HG02884 (cell line): ENCODE data around the gene AP1M1.
"Not testable (repeated sequence)": the region's sequence is repeated elsewhere in the genome, so short reads cannot be mapped to it uniquely, and the experiment has no call there.

Experiments used
- ATAC-seq: cut with Tn5 transposase; IDR thresholded peaks from one replicate; pipeline ENCODE4 v1.9.1; 2021; ENCODE audit warnings: mild to moderate bottlenecking, moderate library complexity; ENCODE audit not compliant: unreplicated experiment

AP1M1 gene

DNA sequence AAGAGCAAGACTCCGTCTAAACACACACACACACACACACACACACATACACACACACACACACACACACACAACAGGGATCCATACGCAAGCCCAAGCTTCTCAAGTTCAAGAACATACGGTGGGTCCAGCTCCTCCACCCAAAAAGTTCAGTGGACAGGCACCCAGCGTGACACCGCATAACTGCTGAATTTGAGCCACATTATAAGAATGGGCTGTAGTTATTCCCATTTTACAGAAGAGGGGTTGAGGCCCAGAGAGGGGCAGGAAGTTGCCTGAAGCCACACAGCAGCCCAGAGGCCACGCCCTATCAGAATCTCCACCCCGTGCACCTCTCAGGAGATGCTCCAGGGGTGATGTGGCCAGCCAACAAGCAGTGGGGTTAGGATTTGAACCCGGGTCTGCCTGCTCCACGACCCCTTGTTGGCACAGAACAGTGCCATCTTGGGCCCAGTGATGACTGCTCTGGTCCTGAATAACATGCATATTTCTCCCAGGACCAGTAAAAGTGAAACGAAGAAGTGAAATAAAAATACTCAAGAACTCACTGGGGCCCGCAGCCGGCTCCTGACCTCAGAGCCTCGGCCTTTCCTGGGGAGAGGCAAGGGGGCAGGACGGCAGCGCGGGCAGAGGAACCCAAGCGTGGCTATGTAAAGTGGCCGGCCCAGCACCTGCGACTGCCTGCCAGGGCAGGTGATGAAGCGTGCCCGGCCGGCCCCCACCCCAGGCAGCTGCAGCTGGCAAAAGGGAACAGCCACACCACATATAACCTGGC is 61.9 kb downstream of the AP1M1 start:
- no peak for ATAC-seq

DNA sequence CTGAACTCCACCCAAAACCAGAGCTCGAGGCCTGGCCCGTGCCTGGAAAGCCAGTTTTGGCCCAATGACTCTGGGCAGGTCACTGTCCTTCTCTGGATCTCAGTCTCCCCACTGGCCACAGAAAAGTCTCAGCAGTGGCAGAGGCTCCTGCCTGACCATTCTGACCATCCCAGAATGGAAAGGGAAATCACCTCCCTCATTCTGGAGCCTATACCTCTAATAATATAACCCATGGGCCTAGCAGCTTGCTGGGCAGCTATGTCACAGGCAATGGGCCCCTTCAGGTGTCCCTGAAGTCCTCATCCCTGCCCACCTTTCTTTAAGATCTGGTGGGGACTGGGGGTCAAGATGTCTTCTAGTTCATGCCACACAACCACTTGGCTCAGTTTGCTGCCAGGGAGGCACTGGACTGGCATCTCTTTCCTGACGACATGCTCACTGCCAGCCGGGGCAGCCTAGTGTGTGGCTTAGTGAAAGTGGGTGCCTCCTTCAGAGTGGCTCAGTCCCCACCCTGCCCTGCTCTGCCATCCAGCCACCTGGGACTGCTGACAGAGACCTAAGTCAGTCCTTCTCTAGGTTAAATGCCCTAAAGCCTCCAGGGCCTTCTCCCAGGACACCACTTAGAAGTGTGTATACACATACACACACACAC is 62.6 kb downstream of the AP1M1 start:
- ATAC-seq: no peak

- ATAC-seq: no peak
Measured at GRCh38 chr19:16260812-16261161, 63.1 kb downstream of the AP1M1 start.

GRCh38 chr19:16261584-16262368 is 64.1 kb downstream of the AP1M1 start:
- ATAC-seq: no peak

DNA sequence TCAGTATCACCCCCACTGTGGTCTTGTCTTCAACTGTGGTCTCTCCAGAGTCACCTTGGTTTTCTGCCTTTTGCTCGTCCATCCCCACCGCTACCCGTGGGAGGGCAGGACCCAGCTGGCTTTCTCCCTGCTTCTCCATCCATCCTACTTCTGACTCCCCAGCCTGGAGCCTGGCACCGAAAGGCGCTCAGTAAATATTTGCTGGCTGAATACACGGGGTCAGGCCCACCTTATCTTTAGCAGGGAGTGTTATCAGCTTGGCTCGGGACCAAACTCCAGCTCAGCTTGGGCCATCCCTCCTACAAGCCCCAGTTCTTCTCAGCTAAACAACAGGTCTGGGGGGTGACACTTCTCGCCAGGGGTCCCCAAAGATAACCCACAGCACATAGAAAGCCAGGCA is 64.9 kb downstream of the AP1M1 start:
- ATAC-seq: no peak

DNA sequence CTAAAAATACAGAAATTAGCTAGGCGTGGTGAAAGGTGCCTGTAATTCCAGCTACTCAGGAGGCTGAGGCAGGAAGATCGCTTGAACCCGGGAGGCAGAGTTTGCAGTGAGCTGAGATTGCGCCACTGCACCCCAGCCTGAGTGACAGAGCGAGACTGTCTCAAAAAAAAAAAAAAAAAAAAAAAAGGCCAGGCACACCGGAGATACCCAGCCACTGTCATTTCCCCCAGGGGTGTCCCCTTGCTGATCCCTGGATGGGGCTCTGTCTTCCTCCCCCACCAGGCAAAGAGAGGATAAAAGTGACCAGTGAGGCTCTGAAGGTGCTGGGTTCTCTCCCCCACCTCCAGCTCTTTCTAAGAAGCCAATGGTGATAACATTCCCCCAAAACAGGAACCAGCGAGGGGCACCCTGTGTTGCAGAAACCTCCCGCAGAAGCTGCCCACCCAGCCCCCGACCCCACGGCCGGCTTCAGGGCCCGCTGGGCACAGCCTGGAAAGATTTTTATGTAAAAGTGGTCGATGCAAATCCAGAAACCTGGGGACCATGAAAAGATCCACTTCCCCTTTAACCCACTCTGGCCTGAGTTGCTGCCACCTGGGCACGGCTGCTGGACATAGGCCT is 65.5 kb downstream of the AP1M1 start:
- no peak for ATAC-seq

DNA sequence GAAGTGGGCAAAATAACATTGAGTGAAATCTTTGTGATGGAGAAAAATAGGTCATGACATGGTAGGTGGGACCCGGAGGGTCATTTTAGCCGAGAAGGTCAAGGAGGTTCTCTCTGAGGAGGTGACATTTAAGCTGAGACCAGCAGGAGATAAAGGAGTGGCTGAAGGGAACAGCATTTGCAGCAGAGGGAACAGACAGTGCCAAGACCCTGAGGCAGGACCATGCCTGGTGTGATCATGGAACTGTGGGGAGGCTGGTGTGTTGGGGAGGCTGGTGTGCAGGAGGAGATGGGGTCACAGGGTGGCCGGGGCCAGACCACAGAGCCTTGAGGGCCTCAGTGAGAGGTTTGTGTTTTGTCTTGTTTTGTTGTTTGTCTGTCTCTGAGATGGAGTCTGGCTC is 67.5 kb downstream of the AP1M1 start:
- ATAC-seq: no peak

GRCh38 chr19:16265890-16266585 is 68.3 kb downstream of the AP1M1 start:
- no peak for ATAC-seq

- no peak for ATAC-seq
Measured at GRCh38 chr19:16266586-16266942, 68.9 kb downstream of the AP1M1 start.

DNA sequence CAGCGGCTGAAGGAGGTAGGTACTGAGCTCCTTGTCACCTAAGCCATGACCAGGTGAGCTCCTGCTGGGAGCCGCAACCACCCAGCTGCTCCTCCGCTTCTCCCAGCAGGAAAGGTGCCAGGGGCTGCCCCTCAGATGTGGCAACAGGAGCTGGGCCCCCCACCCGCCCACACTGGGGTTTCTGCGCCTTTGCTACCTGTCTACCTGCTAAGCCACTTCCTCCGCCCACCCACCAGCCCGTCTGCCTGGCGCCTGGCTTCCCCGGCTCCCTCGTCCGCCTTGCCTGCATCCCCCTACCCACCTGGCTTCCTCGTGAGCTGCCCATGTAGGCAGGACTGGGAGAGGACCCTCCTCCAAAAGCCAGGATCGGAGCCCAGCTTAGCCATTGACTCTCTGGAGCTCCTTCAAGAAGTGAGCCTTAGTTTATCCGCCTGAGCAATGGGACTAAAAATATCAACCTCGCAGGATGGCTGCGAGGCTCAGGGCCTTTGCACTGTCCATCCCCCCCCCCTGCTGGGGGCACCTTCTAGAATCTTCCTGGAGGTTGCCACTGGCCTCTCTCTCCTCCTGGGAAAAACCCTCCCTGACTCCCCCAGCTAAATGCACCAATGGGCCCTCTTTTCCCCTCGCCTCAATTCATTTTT is 71.1 kb downstream of the AP1M1 start:
- no peak for ATAC-seq

DNA sequence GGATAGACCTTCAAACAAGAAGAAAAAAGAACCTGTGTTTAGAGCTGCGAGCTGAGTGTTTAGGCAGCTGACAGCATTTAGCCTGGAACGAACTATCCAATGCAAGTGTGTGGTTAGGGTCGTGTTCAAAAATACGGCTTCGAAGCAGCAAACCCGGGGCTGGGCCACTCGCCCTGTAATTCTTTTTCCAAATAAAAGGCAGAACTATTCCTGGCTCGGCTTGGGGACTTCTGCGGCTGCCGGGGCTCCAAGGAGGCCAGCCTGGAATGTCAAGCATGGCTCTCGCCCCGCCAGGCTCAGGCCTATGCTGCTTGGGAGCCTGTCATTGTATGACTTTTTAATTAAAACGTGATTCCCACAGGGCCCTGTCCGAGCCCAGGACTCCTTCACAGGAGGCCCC is 75.2 kb downstream of the AP1M1 start:
- ATAC-seq: no peak

- no peak for ATAC-seq
Measured at GRCh38 chr19:16274447-16274846, 76.7 kb downstream of the AP1M1 start.

GRCh38 chr19:16280306-16280705 is 82.6 kb downstream of the AP1M1 start:
- no peak for ATAC-seq

DNA sequence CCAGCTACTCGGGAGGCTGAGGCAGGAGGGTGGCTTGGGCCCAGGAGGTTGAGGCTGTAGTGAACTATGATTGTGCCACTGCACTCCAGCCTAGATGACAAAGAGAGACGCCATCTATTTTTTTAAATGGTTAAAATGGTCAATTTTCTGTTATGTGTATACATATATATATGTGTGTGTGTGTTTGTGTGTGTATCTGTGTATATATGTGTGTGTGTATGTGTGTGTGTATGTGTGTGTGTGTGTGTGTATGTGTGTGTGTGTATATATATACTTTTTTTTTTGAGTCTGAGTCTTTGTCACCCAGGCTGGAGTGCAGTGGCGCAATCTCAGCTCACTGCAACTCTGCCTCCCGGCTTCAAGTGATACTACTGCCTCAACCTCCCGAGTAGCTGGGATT is 84.0 kb downstream of the AP1M1 start:
- ATAC-seq: no peak

DNA sequence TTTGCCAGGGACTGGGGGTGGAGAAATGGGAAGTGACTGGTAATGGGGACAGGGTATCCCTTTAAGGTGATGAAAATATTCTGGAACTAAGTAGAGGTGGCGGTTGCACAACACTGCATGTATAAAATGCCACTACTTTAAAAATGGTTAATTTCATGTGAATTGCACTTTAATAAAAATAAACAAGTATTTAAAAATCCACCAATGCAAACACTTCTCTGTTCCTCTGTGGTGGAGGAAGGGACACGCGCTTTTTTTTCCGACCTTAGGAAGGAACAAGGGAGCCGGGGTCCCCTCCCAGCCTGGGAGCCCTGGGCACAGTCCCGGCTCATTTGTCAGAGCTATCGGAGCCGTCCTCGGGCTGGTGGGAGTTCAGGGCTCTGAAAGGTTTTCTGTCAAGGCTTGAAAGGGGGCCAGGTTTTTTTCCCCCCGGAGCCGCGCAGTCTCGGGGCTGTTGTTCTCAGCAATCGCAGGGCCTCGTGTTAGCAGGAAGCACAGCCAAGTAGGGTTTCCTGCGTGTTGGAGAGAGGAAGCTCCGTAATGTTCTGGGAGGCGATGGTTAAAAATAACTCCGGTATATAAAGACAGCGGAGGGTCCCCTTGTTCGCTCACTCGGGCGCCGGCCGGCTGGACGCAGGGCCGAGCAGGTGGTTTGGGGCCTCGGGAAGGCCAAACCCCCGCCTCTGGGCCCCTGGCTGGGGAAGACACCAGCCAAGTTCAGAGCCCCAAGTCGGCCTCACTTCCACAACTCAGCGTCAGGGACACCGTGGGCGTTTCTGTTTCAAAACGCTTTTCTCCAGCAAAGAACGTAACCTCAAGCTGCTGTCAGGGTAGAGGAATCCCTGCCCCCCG is 85.7 kb downstream of the AP1M1 start:
- no peak for ATAC-seq

- no peak for ATAC-seq
Measured at GRCh38 chr19:16284505-16284904, 86.8 kb downstream of the AP1M1 start.

- ATAC-seq: not testable (repeated sequence)
Measured at GRCh38 chr19:16285079-16285478, 87.4 kb downstream of the AP1M1 start.

DNA sequence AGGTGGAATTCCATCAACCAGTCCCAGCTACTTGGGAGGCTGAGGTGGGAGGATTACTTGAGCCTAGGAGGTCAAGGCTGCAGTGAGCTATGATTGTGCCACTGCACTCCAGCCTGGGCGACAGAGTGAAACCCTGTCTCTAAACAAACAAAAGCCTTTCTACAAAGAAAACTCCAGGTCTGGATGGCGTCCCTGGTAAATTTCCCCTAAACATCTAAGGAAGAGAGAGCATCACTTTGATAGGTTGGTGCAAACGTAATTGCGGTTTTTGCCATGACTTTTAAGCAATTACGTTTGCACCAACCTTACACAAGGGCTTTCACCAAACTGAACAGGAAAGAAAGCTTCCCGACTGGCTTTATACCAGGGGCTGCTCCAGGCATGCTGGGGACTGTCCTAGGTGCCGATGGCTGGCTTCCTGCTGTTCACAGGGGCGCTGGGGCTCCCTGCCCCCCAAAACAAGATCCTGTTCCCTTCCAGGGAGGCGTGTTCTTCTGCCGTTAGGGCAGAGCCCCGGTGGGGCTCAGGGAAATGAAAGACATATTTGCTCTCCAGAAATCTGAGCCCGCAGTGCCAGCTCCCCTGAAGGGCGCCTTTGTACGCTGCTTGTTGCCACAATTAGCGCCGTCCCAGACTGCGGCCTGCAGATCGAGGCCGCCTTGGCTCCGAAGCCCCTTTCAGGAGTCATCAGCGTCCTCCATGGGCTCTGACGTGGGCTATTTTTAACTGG is 88.2 kb downstream of the AP1M1 start:
- no peak for ATAC-seq

GRCh38 chr19:16288544-16288943 is 90.8 kb downstream of the AP1M1 start:
- no peak for ATAC-seq
